Measurements from ENCODE around the gene KCNIP4.

The KCNIP4 gene

DNA sequence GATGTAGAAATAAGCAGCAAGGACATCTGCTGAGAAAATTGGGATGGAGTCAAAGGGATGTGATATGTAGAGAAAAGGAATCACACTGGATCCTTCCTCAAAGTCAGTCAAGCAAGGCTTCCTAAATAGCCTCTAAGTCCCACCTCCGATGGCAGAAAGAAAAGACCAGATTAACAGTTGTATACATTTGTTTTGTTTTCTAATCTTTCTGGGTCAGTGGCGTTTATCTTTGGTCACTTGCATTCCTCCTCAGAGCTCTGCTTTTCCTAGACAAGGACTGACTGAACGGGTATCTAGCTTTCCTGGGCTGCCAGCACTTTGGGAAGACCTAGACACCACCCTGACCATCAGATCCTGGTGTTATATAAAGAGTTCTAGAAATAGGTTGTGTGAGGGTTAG is 1225.1 kb downstream of the KCNIP4 start:
- Histone ChIP-seq H3K36me3 (ENCODE audit: control insufficient read depth, insufficient read depth, low read length) (peaks cover 2% of the 10 kb centered on the region), H3K9ac (no peak overlapping the region), H3K27me3 (ENCODE audit: control insufficient read depth, insufficient read depth, low read length) (no peaks in the 10 kb centered on the region), H3K4me1 (no peaks in the 10 kb centered on the region), H3K4me2 (ENCODE audit: low read length) (no peak overlapping the region), H3K4me3 (ENCODE audit: low read depth, low read length) (no peak overlapping the region), H3K9me3 (ENCODE audit: control insufficient read depth, low read length) (no peaks in the 10 kb centered on the region), H3K27ac (no peak overlapping the region), H3K79me2 (no peaks in the 10 kb centered on the region), H2AFZ (no peak overlapping the region)
- TF ChIP-seq, protein P1, sequence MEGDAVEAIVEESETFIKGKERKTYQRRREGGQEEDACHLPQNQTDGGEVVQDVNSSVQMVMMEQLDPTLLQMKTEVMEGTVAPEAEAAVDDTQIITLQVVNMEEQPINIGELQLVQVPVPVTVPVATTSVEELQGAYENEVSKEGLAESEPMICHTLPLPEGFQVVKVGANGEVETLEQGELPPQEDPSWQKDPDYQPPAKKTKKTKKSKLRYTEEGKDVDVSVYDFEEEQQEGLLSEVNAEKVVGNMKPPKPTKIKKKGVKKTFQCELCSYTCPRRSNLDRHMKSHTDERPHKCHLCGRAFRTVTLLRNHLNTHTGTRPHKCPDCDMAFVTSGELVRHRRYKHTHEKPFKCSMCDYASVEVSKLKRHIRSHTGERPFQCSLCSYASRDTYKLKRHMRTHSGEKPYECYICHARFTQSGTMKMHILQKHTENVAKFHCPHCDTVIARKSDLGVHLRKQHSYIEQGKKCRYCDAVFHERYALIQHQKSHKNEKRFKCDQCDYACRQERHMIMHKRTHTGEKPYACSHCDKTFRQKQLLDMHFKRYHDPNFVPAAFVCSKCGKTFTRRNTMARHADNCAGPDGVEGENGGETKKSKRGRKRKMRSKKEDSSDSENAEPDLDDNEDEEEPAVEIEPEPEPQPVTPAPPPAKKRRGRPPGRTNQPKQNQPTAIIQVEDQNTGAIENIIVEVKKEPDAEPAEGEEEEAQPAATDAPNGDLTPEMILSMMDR (IDR thresholded peaks at IDR 0.05) = no peak

DNA sequence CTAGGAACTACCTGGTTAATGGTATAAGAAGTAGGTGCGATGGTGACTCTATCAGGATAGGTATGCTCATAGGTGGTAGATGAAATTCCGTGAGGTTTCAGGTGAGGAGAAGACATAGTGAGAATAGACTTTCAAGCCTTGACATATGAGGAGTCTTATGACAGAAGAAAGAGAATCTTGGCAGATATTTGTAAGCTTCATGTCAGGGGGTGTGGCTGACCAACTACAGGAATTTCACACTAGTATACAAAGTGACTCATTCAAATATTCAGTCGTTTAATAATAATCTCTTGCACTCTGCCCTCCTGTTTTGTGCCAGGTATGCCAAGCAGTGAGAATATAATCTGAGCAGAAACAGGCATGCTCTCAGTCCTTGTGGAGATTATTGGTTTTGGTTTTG is 1225.6 kb downstream of the KCNIP4 start:
- TF ChIP-seq, protein P1 (IDR thresholded peaks at IDR 0.05) = no peak
- no peak overlapping the region for H3K4me2 ChIP-seq (ENCODE audit: low read length)
- H2AFZ ChIP-seq = no peak overlapping the region
- H3K27me3 ChIP-seq (ENCODE audit: control insufficient read depth, insufficient read depth, low read length) = no peaks in the 10 kb centered on the region
- H3K36me3 ChIP-seq (ENCODE audit: control insufficient read depth, insufficient read depth, low read length) = peaks cover 2% of the 10 kb centered on the region
- no peak overlapping the region for H3K27ac ChIP-seq
- H3K4me1 ChIP-seq = no peaks in the 10 kb centered on the region
- no peak overlapping the region for H3K9ac ChIP-seq
- no peak overlapping the region for H3K4me3 ChIP-seq (ENCODE audit: low read depth, low read length)
- no peaks in the 10 kb centered on the region for H3K79me2 ChIP-seq
- H3K9me3 ChIP-seq (ENCODE audit: control insufficient read depth, low read length) = no peaks in the 10 kb centered on the region

DNA sequence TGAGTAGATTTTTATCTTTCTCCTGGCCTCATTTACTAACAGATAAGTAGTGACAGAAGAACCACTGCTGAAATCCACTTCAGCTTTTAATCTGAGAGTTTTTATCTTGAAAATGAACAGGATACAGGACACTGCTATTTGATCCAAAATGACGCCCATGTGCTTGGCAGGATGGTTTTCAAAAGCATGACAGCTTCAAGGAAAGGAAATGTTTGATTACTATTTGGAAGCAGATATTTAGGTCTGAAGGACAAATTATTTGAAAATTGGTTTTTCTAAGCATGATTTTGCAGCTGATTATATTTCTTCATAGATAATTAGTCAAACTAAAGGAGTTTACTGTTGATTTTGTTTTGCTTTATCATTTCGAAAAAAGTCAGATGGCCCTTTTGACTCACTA is 1237.2 kb downstream of the KCNIP4 start:
- Histone ChIP-seq H3K9me3 (ENCODE audit: control insufficient read depth, low read length) (no peaks in the 10 kb centered on the region), H3K4me1 (no peaks in the 10 kb centered on the region), H3K4me3 (ENCODE audit: low read depth, low read length) (no peak overlapping the region), H3K9ac (no peak overlapping the region), H3K4me2 (ENCODE audit: low read length) (no peak overlapping the region), H3K36me3 (ENCODE audit: control insufficient read depth, insufficient read depth, low read length) (no peaks in the 10 kb centered on the region), H3K27ac (no peak overlapping the region), H3K27me3 (ENCODE audit: control insufficient read depth, insufficient read depth, low read length) (no peaks in the 10 kb centered on the region), H2AFZ (no peak overlapping the region), H3K79me2 (no peaks in the 10 kb centered on the region)
- TF ChIP-seq, protein P1 (IDR thresholded peaks at IDR 0.05) = no peak

DNA sequence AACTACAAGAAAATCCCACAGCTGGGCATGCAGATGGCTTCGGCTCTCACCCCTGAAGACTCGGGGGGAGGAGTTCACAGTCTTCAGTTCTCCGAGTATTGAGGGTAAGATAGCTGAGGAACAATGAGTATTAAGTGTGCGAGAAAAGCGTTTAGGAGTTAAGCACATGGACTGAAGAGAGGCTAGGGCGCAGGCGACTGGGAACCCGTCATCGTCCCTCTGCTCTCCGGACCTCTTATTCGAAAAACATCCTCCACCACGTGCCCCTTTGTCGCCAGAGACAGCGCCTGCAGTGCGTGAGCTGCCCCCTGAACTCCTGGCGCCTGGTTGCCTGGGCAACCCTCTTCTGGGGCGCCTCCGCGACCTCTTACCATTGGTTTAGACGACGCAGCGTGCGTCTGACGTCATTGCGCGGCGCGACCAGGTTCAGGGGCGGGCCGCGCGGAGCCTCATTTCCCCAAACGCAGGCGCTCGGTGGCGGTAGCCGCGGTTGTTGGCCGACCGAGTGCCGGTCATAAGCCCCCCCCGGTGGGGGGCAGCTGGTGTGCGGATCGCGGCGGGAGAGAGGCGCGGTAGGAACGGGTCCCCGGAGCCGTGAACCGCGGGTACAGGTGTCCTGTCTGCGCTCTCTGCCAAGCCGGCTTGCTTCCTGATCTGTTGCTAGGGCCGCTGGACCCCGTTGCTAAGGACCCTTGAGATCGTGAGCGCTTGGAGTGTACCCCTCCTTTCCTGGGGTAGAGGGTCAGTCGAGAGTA is 1248.4 kb downstream of the KCNIP4 start, which contains the start of gene PACRGL:
Gene PACRGL (plus strand): TSS at position 452 of the 755 bp plus-strand sequence. CDS start 4,024 bp downstream, outside the sequence.
- TF ChIP-seq, protein P1 (IDR thresholded peaks at IDR 0.05) = no peak
- Histone ChIP-seq H3K9ac (no peak within 1 kb of the TSS), H3K27me3 (ENCODE audit: control insufficient read depth, insufficient read depth, low read length) (no peaks in the 10 kb centered on the region), H2AFZ (peak within 1 kb of the TSS; percentile 96), H3K9me3 (ENCODE audit: control insufficient read depth, low read length) (no peaks in the 10 kb centered on the region), H3K27ac (peak within 1 kb of the TSS; percentile 61), H3K4me2 (ENCODE audit: low read length) (peak within 1 kb of the TSS; percentile 76), H3K36me3 (ENCODE audit: control insufficient read depth, insufficient read depth, low read length) (no peaks in the 10 kb centered on the region), H3K79me2 (no peaks in the 10 kb centered on the region), H3K4me1 (no peaks in the 10 kb centered on the region), H3K4me3 (ENCODE audit: low read depth, low read length) (peak within 1 kb of the TSS; percentile 81)

DNA sequence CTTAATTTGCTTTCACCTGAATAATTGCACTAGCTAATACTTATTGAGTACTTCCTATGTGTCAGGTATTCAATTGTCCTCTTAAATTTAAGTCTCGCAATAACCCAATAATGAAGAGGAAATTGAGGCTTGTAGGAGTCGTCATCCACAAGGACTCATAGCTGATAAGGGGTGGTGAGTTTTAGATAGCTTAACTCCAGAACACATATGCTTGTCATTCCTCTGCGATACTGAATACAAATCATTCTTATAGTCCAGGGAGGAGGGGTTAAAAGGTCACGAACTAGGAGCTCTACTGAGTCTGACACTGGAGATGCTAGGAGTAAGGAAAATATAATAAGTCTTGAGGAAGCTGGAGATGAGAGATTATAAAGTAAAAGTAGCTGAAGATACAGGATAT is 1249.8 kb downstream of the KCNIP4 start:
- no peaks in the 10 kb centered on the region for H3K36me3 ChIP-seq (ENCODE audit: control insufficient read depth, insufficient read depth, low read length)
- no peak overlapping the region for H3K9ac ChIP-seq
- H3K9me3 ChIP-seq (ENCODE audit: control insufficient read depth, low read length) = no peaks in the 10 kb centered on the region
- H3K79me2 ChIP-seq = no peaks in the 10 kb centered on the region
- H3K4me1 ChIP-seq = no peaks in the 10 kb centered on the region
- H3K4me2 ChIP-seq (ENCODE audit: low read length) = no peak overlapping the region
- no peak overlapping the region for H3K4me3 ChIP-seq (ENCODE audit: low read depth, low read length)
- no peaks in the 10 kb centered on the region for H3K27me3 ChIP-seq (ENCODE audit: control insufficient read depth, insufficient read depth, low read length)
- no peak overlapping the region for H3K27ac ChIP-seq
- no peak overlapping the region for H2AFZ ChIP-seq
- TF ChIP-seq, protein P1 (IDR thresholded peaks at IDR 0.05) = no peak

All from parathyroid adenoma (tissue), 2 donors.